HepG2 (cell line): ENCODE results near the gene NTM. TPM values are rescaled to one million over a fixed set of nuclear protein-coding genes. Genes with fewer than 3 reads are reported as not detected.

Source experiments
- ATAC-seq: fragments of 200-7000 bp; cut with Tn5 transposase; 3 replicates; pipeline ENCODE4 v1.9.1; 2020; ENCODE audit warnings: mild to moderate bottlenecking, moderate library complexity
- BruUV-seq: library from RNA; stranded (reverse); fragments of 400-500 nt; replicated peaks from 2 replicates; lab custom pipeline; 2021; lab: Mats Ljungman, UMichigan
- CTCF ChIA-PET: fragments of 300-600 bp; formaldehyde crosslinking; extraction: SDS; loops from one replicate; lab custom pipeline; 2021; ENCODE audit warnings: low total read pairs, inconsistent platforms, low intra/inter-chr PET ratio; lab: Yijun Ruan, JAX
- POLR2A ChIA-PET: fragments of 350-600 bp; sonication (Branson Sonifier 250); formaldehyde crosslinking; loops from one replicate; lab custom pipeline; 2020; ENCODE audit warnings: antibody characterized with exemption, inconsistent platforms; lab: Yijun Ruan, JAX
- DNase-seq: peaks from one replicate; pipeline ENCODE4 v3.0.0-alpha.2; 2015; ENCODE audit warnings: low spot score
- FAIRE-seq: peaks from 3 replicates; lab custom pipeline; 2011; peaks lifted over from hg19 to GRCh38; lab: Jason Lieb, UNC
- H2AFZ ChIP-seq: one replicate; pipeline ENCODE4 v1.6.1; 2011; ENCODE audit warnings: low read length, inconsistent platforms
- H3K27ac ChIP-seq: fragments of 300-600 bp; 3 replicates; pipeline ENCODE4 v1.8.0; 2011; ENCODE audit warnings: mixed run types, mild to moderate bottlenecking, mixed read lengths, low read length, inconsistent platforms; ENCODE audit not compliant: insufficient read depth; ENCODE audit errors: extremely low read length
- H3K27me3 ChIP-seq, 2 experiments: fragments of 200-600 bp in 1 of 2; 2 replicates in 1 of 2; 3 replicates in 1 of 2; pipeline versions ENCODE4 v1.6.0 to v1.8.0; 2011; ENCODE audit warnings: low read length in 2 of 2, mild to moderate bottlenecking in 2 of 2, moderate library complexity in 2 of 2, inconsistent platforms in 1 of 2; ENCODE audit not compliant: insufficient read depth in 2 of 2, control insufficient read depth in 1 of 2
- H3K36me3 ChIP-seq, 2 experiments: fragments of 200-600 bp in 1 of 2; replicated peaks in 1 of 2; 2 replicates in 1 of 2; 3 replicates in 1 of 2; pipeline versions ENCODE4 v1.5.1 to v1.8.0; 2011; ENCODE audit warnings: low read length in 2 of 2, inconsistent platforms in 1 of 2; ENCODE audit not compliant: insufficient read depth in 2 of 2, control insufficient read depth in 1 of 2
- H3K4me1 ChIP-seq: 2 replicates; pipeline ENCODE4 v1.5.1; 2012; ENCODE audit warnings: low read length, inconsistent platforms; ENCODE audit not compliant: insufficient read depth
- H3K4me2 ChIP-seq: 2 replicates; pipeline ENCODE4 v1.6.0; 2011; ENCODE audit warnings: low read depth, low read length, inconsistent platforms
- H3K4me3 ChIP-seq, 3 experiments: fragments of 200-600 bp in 1 of 3; sonication (generic), shearing (Covaris generic) in 1 of 3; replicated peaks in 1 of 3; 2 replicates each; pipeline ENCODE4 v1.5.1; 2011 to 2016; ENCODE audit warnings: low read length in 3 of 3, inconsistent platforms in 2 of 3, low read depth in 2 of 3, mild to moderate bottlenecking in 2 of 3, control low read depth in 1 of 3, mixed read lengths in 1 of 3; ENCODE audit not compliant: insufficient read depth in 1 of 3
- H3K79me2 ChIP-seq: one replicate; pipeline ENCODE4 v1.6.1; 2011; ENCODE audit warnings: low read length, inconsistent platforms; ENCODE audit not compliant: insufficient read depth
- H3K9ac ChIP-seq: 2 replicates; pipeline ENCODE4 v1.6.0; 2011; ENCODE audit warnings: mild to moderate bottlenecking, low read depth, low read length, inconsistent platforms; ENCODE audit not compliant: insufficient read depth
- H3K9me3 ChIP-seq: 2 replicates; pipeline ENCODE4 v1.5.1; 2012; ENCODE audit warnings: mild to moderate bottlenecking, low read length
- H4K20me1 ChIP-seq: 2 replicates; pipeline ENCODE4 v1.6.0; 2011; ENCODE audit warnings: inconsistent platforms, mild to moderate bottlenecking, low read length, moderate library complexity; ENCODE audit not compliant: insufficient read depth
- ARID2 ChIP-seq: sonication (generic); formaldehyde crosslinking; IDR thresholded peaks from 2 replicates; pipeline ENCODE4 v1.8.1; 2022; ENCODE audit warnings: mild to moderate bottlenecking, missing genetic modification reagents, borderline replicate concordance
- ATF7 ChIP-seq, 2 experiments: fragments of 450-650 bp in 1 of 2; sonication (generic) in 1 of 2; formaldehyde crosslinking in 1 of 2; IDR thresholded peaks; 2 replicates each; pipeline versions ENCODE4 v1.4.0 to v1.6.1; 2016 to 2020; ENCODE audit warnings: antibody characterized with exemption in 1 of 2, mild to moderate bottlenecking in 1 of 2, missing genetic modification reagents in 1 of 2
- FOXA1 ChIP-seq, 2 experiments: fragments of 450-650 bp in 1 of 2; sonication (generic) in 1 of 2; formaldehyde crosslinking in 1 of 2; IDR thresholded peaks; 2 replicates each; pipeline versions ENCODE4 v1.4.0 to v1.6.1; 2016 to 2020; ENCODE audit warnings: missing genetic modification reagents in 1 of 2
- HNF1A ChIP-seq, 2 experiments: sonication (generic) in 1 of 2; formaldehyde crosslinking in 1 of 2; IDR thresholded peaks; 2 replicates each; pipeline versions ENCODE4 v1.4.0 to v1.6.1; 2016 to 2020; ENCODE audit warnings: borderline replicate concordance in 1 of 2, low read depth in 1 of 2, mild to moderate bottlenecking in 1 of 2, missing genetic modification reagents in 1 of 2
- LBX2 ChIP-seq: sonication (generic); formaldehyde crosslinking; IDR thresholded peaks from 2 replicates; pipeline ENCODE4 v1.5.0; 2020; ENCODE audit warnings: missing genetic modification reagents, mild to moderate bottlenecking, borderline replicate concordance
- NAIF1 ChIP-seq: sonication (generic); formaldehyde crosslinking; IDR thresholded peaks from 2 replicates; pipeline ENCODE4 v1.5.0; 2020; ENCODE audit warnings: mild to moderate bottlenecking, missing genetic modification reagents, borderline replicate concordance
- NBN ChIP-seq: fragments of 450-650 bp; conservative IDR thresholded peaks from 2 replicates; pipeline ENCODE4 v1.6.1; 2017
- NRL ChIP-seq: sonication (generic); formaldehyde crosslinking; IDR thresholded peaks from 2 replicates; pipeline ENCODE4 v1.5.0; 2020; ENCODE audit warnings: missing genetic modification reagents, mild to moderate bottlenecking, moderate library complexity, borderline replicate concordance
- POLR2G ChIP-seq: fragments of 200-400 bp; formaldehyde crosslinking; IDR thresholded peaks from 2 replicates; pipeline ENCODE4 v1.6.1; 2018; ENCODE audit warnings: mild to moderate bottlenecking, low read depth, low read length, moderate library complexity
- RCOR2 ChIP-seq: IDR thresholded peaks from 2 replicates; pipeline ENCODE4 v1.6.1; 2016; ENCODE audit warnings: missing biosample characterization, missing genetic modification reagents
- TRIM24 ChIP-seq: sonication (generic); formaldehyde crosslinking; IDR thresholded peaks from 2 replicates; pipeline ENCODE4 v1.8.0; 2022; ENCODE audit warnings: mild to moderate bottlenecking, missing genetic modification reagents
- ZFP37 ChIP-seq: sonication (generic); formaldehyde crosslinking; IDR thresholded peaks from 2 replicates; pipeline ENCODE4 v1.4.0; 2020; ENCODE audit warnings: missing genetic modification reagents, borderline replicate concordance
- ZNF350 ChIP-seq: sonication (generic); formaldehyde crosslinking; IDR thresholded peaks from 2 replicates; pipeline ENCODE4 v1.4.0; 2020; ENCODE audit warnings: mild to moderate bottlenecking, low read depth, missing genetic modification reagents, borderline replicate concordance
- ZNF660 ChIP-seq: sonication (generic); formaldehyde crosslinking; IDR thresholded peaks from 2 replicates; pipeline ENCODE4 v1.5.1; 2020; ENCODE audit warnings: mild to moderate bottlenecking, low read depth, missing genetic modification reagents, borderline replicate concordance
- ZNF672 ChIP-seq: sonication (generic); formaldehyde crosslinking; IDR thresholded peaks from 2 replicates; pipeline ENCODE4 v1.8.1; 2022; ENCODE audit warnings: missing genetic modification reagents
- ZSCAN9 ChIP-seq: IDR thresholded peaks from 2 replicates; pipeline ENCODE4 v1.6.1; 2016; ENCODE audit warnings: borderline replicate concordance
- WGBS: methylation state at CpG from one replicate; pipeline ENCODE4 v1.1.6; 2017; ENCODE audit warnings: low lambda C conversion rate; 5-methylcytosine and 5-hydroxymethylcytosine counted together
- in situ Hi-C: cut with HindIII; loops from 2 replicates; pipeline ENCODE4 v1.10.0; 2017; ENCODE audit warnings: low pct_unique_long_range_greater_than_20kb; ENCODE audit not compliant: extremely low pct_ligation_motif_present
- intact Hi-C: fragments of 100-400 bp; cut with micrococcal nuclease; formaldehyde crosslinking; loops from one replicate; pipeline ENCODE4 v1.10.0; 2022; ENCODE audit not compliant: unreplicated experiment
- polyA plus RNA-seq, 8 experiments: library from polyadenylated mRNA; depleted of rRNA in 3 of 8; stranded (reverse) in 7 of 8; unstranded in 1 of 8; fragments of >200 nt; fragmentation: Illumina TruSeq in 4 of 8; extraction: Trizol in 4 of 8; gene quantifications; 2 replicates each; pipeline versions ENCODE4 v1.2.1 to v1.2.3, GENCODE V29; 2011 to 2016; ENCODE audit warnings: low read depth in 4 of 8, missing spikeins in 1 of 8, mixed read lengths in 1 of 8; ENCODE audit not compliant: insufficient read depth in 1 of 8
- total RNA-seq, 5 experiments: library from RNA; depleted of rRNA; stranded (reverse); fragments of >200 nt; fragmentation: Illumina TruSeq; extraction: Trizol; gene quantifications; 2 replicates each; pipeline ENCODE4 v1.2.3, GENCODE V29; 2016; ENCODE audit warnings: low read depth in 1 of 5
- TF ChIP-seq, protein P1 (sequence below): sonication (generic); formaldehyde crosslinking; IDR thresholded peaks from 2 replicates; pipeline ENCODE4 v1.8.0; 2022; ENCODE audit warnings: mild to moderate bottlenecking, missing genetic modification reagents, borderline replicate concordance

Gene NTM
- total and polyA plus RNA-seq, 2 of the 13 experiments (the other 11 are each of a cell fraction or from before 2014, with no cell fraction given) = not detected

- POLR2A ChIA-PET = no interaction called here
- ATAC-seq (no peak), FAIRE-seq (no peak), DNase-seq (no peak)
- Histone ChIP-seq H3K4me3 (no peak overlapping the region), H2AFZ (no peak overlapping the region), H3K9me3 (no peaks in the 10 kb centered on the region), H3K9ac (no peak overlapping the region), H3K4me1 (no peaks in the 10 kb centered on the region), H3K79me2 (no peaks in the 10 kb centered on the region), H3K27ac (no peak overlapping the region), H4K20me1 (no peaks in the 10 kb centered on the region), H3K36me3 (no peaks in the 10 kb centered on the region), H3K27me3 (peaks cover 0 to 14% of the 10 kb centered on the region in 2 experiments; a peak in 2 of 5 replicates), H3K4me2 (no peak overlapping the region)
- in situ Hi-C loops = loop anchor here (25.0 kb wide), 3 partner anchors 266 to 1191 kb away; no protein-coding TSS in a partner anchor
- intact Hi-C loops = no loop called here
- BruUV-seq = no TSS peak
- CTCF ChIA-PET = no interaction called here
- WGBS = 3% methylated on average over 2 of the region's 2 CpGs
- no peak for TF ChIP-seq ZNF350 (CRISPR knock-in tag)
- no peak for TF ChIP-seq TRIM24 (CRISPR knock-in tag)
- TF ChIP-seq NBN = no peak
- TF ChIP-seq NRL (CRISPR knock-in tag) = no peak
- no peak for TF ChIP-seq HNF1A (IDR thresholded peaks at IDR 0.05; ENCODE audit: low read depth)
- TF ChIP-seq HNF1A (CRISPR knock-in tag; IDR thresholded peaks at IDR 0.05; ENCODE audit: borderline replicate concordance) = no peak
- no peak for TF ChIP-seq ZNF660 (CRISPR knock-in tag)
- TF ChIP-seq LBX2 (CRISPR knock-in tag) = no peak
- no peak for TF ChIP-seq ZNF672 (CRISPR knock-in tag)
- TF ChIP-seq ZFP37 (CRISPR knock-in tag) = no peak
- no peak for TF ChIP-seq ATF7 (IDR thresholded peaks at IDR 0.05)
- no peak for TF ChIP-seq ATF7 (CRISPR knock-in tag; IDR thresholded peaks at IDR 0.05)
- TF ChIP-seq, protein P1, sequence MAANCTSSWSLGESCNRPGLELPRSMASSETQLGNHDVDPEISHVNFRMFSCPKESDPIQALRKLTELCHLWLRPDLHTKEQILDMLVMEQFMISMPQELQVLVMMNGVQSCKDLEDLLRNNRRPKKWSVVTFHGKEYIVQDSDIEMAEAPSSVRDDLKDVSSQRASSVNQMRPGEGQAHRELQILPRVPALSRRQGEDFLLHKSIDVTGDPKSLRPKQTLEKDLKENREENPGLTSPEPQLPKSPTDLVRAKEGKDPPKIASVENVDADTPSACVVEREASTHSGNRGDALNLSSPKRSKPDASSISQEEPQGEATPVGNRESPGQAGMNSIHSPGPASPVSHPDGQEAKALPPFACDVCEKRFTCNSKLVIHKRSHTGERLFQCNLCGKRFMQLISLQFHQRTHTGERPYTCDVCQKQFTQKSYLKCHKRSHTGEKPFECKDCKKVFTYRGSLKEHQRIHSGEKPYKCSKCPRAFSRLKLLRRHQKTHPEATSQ = no peak
- TF ChIP-seq NAIF1 (CRISPR knock-in tag) = no peak
- no peak for TF ChIP-seq FOXA1 (IDR thresholded peaks at IDR 0.05)
- no peak for TF ChIP-seq FOXA1 (CRISPR knock-in tag; IDR thresholded peaks at IDR 0.05)
- no peak for TF ChIP-seq RCOR2
- no peak for TF ChIP-seq ARID2 (CRISPR knock-in tag)
- TF ChIP-seq POLR2G = no peak
- no peak for TF ChIP-seq ZSCAN9 (CRISPR knock-in tag)
Measured at GRCh38 chr11:131871006-131871405, 500.6 kb downstream of the NTM start.
